ENCODE results near the gene SRXN1. TPM values are rescaled to one million over a fixed set of nuclear protein-coding genes. Genes with fewer than 3 reads are reported as not detected.
A peak's percentile ranks its signal among the peaks of the same experiment; 100 is the strongest.

The SRXN1 gene
- total and polyA plus RNA-seq, 9 of the 15 experiments (the other 6 are each of a cell fraction or from before 2014, with no cell fraction given) = 6.8 to 36.4 (median 21.6) TPM

DNA sequence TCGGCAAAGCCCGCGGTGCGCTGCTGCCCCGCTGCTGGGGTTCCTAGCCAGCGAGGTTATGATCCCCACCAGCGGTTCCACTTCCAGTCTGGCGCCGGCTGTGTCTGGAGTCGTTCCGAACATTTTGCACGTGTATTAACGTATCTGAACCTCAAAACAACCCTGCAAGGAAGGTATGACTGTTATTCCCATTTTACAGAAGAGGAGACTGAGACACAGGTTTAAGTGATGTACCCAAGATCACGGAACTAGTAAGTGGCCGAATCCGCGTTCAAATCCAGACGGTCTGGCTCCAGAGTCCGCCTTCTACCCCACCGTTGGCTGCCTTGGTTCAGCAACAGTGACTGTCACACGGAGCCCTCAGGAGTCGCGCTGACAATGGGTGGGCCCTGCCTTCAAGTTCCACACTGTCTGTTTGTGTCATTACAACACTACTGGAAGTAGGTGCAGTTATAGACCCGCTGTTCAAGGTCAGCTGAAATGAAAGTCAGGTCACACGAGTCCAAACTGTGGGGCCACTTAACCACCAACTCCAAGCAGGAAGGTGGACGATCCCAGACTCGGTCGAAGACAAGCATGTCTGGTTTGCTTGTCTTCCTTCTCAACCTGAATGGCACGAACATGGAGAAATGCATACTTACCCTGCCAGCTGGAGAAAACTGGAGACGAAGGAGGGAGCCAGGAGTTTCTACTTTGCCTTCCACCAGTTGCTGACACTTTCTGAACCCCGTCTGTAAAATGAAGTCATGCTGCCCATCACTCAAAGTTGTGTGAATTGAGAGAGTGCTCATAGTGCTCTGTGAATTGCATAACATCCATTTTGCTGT is 803 bp upstream of the SRXN1 start (continued):
- no peak for TF ChIP-seq FOXJ3 (CRISPR knock-in tag; IDR thresholded peaks at IDR 0.05)
- no peak for TF ChIP-seq ZFP1 (CRISPR knock-in tag; IDR thresholded peaks at IDR 0.05)
- TF ChIP-seq MCM3 (IDR thresholded peaks at IDR 0.05) = no peak
- TF ChIP-seq ATF7 (IDR thresholded peaks at IDR 0.05) = no peak
- TF ChIP-seq, protein P1, sequence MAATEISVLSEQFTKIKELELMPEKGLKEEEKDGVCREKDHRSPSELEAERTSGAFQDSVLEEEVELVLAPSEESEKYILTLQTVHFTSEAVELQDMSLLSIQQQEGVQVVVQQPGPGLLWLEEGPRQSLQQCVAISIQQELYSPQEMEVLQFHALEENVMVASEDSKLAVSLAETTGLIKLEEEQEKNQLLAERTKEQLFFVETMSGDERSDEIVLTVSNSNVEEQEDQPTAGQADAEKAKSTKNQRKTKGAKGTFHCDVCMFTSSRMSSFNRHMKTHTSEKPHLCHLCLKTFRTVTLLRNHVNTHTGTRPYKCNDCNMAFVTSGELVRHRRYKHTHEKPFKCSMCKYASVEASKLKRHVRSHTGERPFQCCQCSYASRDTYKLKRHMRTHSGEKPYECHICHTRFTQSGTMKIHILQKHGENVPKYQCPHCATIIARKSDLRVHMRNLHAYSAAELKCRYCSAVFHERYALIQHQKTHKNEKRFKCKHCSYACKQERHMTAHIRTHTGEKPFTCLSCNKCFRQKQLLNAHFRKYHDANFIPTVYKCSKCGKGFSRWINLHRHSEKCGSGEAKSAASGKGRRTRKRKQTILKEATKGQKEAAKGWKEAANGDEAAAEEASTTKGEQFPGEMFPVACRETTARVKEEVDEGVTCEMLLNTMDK (IDR thresholded peaks at IDR 0.05; ENCODE audit: borderline replicate concordance, insufficient read depth, low read depth, low read length, poor library complexity, severe bottlenecking) = no peak
- no peak for TF ChIP-seq ZNF274 (IDR thresholded peaks at IDR 0.05; ENCODE audit: borderline replicate concordance, low read depth, low read length)
- TF ChIP-seq POU5F1 (IDR thresholded peaks at IDR 0.05; ENCODE audit: borderline replicate concordance, low read depth, low read length, partially characterized antibody) = no peak
- no peak for TF ChIP-seq ZFP36 (IDR thresholded peaks at IDR 0.05; ENCODE audit: low read depth, low read length, partially characterized antibody)
- TF ChIP-seq HSF4 (CRISPR knock-in tag; IDR thresholded peaks at IDR 0.05; ENCODE audit: borderline replicate concordance) = no peak
- no peak for TF ChIP-seq ZNF347 (CRISPR knock-in tag; IDR thresholded peaks at IDR 0.05; ENCODE audit: low read depth)
- peak; percentile 43; the same call in 1 of the 2 replicates for TF ChIP-seq PHF8 (IDR thresholded peaks at IDR 0.05; ENCODE audit: borderline replicate concordance, low read length)
- TF ChIP-seq GTF2F1 (IDR thresholded peaks at IDR 0.05; ENCODE audit: low read depth, low read length) = no peak
- no peak for TF ChIP-seq PHB (CRISPR knock-in tag; IDR thresholded peaks at IDR 0.05)
- TF ChIP-seq, protein P2, sequence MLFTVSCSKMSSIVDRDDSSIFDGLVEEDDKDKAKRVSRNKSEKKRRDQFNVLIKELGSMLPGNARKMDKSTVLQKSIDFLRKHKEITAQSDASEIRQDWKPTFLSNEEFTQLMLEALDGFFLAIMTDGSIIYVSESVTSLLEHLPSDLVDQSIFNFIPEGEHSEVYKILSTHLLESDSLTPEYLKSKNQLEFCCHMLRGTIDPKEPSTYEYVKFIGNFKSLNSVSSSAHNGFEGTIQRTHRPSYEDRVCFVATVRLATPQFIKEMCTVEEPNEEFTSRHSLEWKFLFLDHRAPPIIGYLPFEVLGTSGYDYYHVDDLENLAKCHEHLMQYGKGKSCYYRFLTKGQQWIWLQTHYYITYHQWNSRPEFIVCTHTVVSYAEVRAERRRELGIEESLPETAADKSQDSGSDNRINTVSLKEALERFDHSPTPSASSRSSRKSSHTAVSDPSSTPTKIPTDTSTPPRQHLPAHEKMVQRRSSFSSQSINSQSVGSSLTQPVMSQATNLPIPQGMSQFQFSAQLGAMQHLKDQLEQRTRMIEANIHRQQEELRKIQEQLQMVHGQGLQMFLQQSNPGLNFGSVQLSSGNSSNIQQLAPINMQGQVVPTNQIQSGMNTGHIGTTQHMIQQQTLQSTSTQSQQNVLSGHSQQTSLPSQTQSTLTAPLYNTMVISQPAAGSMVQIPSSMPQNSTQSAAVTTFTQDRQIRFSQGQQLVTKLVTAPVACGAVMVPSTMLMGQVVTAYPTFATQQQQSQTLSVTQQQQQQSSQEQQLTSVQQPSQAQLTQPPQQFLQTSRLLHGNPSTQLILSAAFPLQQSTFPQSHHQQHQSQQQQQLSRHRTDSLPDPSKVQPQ (CRISPR knock-in tag; IDR thresholded peaks at IDR 0.05; ENCODE audit: borderline replicate concordance) = no peak
- TF ChIP-seq, protein P3, sequence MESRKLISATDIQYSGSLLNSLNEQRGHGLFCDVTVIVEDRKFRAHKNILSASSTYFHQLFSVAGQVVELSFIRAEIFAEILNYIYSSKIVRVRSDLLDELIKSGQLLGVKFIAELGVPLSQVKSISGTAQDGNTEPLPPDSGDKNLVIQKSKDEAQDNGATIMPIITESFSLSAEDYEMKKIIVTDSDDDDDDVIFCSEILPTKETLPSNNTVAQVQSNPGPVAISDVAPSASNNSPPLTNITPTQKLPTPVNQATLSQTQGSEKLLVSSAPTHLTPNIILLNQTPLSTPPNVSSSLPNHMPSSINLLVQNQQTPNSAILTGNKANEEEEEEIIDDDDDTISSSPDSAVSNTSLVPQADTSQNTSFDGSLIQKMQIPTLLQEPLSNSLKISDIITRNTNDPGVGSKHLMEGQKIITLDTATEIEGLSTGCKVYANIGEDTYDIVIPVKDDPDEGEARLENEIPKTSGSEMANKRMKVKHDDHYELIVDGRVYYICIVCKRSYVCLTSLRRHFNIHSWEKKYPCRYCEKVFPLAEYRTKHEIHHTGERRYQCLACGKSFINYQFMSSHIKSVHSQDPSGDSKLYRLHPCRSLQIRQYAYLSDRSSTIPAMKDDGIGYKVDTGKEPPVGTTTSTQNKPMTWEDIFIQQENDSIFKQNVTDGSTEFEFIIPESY (CRISPR knock-in tag; IDR thresholded peaks at IDR 0.05) = peak; percentile 53; the same call in 1 of the 2 replicates
- TF ChIP-seq NFATC3 (IDR thresholded peaks at IDR 0.05) = no peak
- no peak for TF ChIP-seq FIP1L1 (IDR thresholded peaks at IDR 0.05; ENCODE audit: low read depth, low read length, poor library complexity, severe bottlenecking)
- TF ChIP-seq XRCC5 (IDR thresholded peaks at IDR 0.05; ENCODE audit: low read depth, low read length) = no peak
- TF ChIP-seq, protein P4, sequence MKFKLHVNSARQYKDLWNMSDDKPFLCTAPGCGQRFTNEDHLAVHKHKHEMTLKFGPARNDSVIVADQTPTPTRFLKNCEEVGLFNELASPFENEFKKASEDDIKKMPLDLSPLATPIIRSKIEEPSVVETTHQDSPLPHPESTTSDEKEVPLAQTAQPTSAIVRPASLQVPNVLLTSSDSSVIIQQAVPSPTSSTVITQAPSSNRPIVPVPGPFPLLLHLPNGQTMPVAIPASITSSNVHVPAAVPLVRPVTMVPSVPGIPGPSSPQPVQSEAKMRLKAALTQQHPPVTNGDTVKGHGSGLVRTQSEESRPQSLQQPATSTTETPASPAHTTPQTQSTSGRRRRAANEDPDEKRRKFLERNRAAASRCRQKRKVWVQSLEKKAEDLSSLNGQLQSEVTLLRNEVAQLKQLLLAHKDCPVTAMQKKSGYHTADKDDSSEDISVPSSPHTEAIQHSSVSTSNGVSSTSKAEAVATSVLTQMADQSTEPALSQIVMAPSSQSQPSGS (CRISPR knock-in tag; IDR thresholded peaks at IDR 0.05) = no peak
- TF ChIP-seq KLF6 (CRISPR knock-in tag; IDR thresholded peaks at IDR 0.05; ENCODE audit: borderline replicate concordance) = no peak

All from K562 (cell line).